Measurements from ENCODE around the gene BCL2L2. TPM values are rescaled to one million over a fixed set of nuclear protein-coding genes. Genes with fewer than 3 reads are reported as not detected.
"Not testable (repeated sequence)": the region's sequence is repeated elsewhere in the genome, so short reads cannot be mapped to it uniquely, and the experiment has no call there.

Gene BCL2L2
- total RNA-seq = 49.2 TPM

- Histone ChIP-seq H3K4me1 (peaks cover 19 to 23% of the 10 kb centered on the region in 2 donors), H3K36me3 (peaks cover 10 to 32% of the 10 kb centered on the region in 2 donors), H3K4me3 (peak within 1 kb of the TSS; percentile 75 to 82), H3K27me3 (no peaks in the 10 kb centered on the region), H3K9me3 (no peaks in the 10 kb centered on the region), H3K27ac (peak within 1 kb of the TSS; percentile 92 to 96)
- peak; percentile 70 to 97 for DNase-seq (ENCODE audit: low spot score in 2 of 2)
- intact Hi-C loops (cut with DNase I) = loop anchor here (1.0 to 10.0 kb wide), 4 partner anchors 14 to 838 kb away; partner anchors contain the start of genes EMC9, MMP14, PRMT5 and PSME2
- TF ChIP-seq CTCF (IDR thresholded peaks at IDR 0.05) = no peak
Observed at GRCh38 chr14:23306412-23307145, at the start of gene BCL2L2. Gene BCL2L2, plus strand, starts transcription at chr14:23306833. Its CDS starts 935 bp downstream, at chr14:23307768.

- Histone ChIP-seq H3K36me3 (no peaks in the 10 kb centered on the region), H3K27me3 (no peaks in the 10 kb centered on the region), H3K4me1 (no peaks in the 10 kb centered on the region), H3K27ac (no peak overlapping the region), H3K9me3 (no peaks in the 10 kb centered on the region), H3K4me3 (no peak overlapping the region)
- intact Hi-C loops (cut with DNase I) = no loop called here
- TF ChIP-seq CTCF (IDR thresholded peaks at IDR 0.05) = no peak
- no peak for DNase-seq (ENCODE audit: low spot score in 2 of 2)
Observed at GRCh38 chr14:23258256-23258655, 48.4 kb upstream of the BCL2L2 start.

GRCh38 chr14:23259426-23259825, 47.2 kb upstream of the BCL2L2 start:
- H3K4me3 ChIP-seq = no peak overlapping the region
- no peak for DNase-seq (ENCODE audit: low spot score in 2 of 2)
- no peaks in the 10 kb centered on the region for H3K4me1 ChIP-seq
- no peaks in the 10 kb centered on the region for H3K27me3 ChIP-seq
- no peak for TF ChIP-seq CTCF (IDR thresholded peaks at IDR 0.05)
- H3K27ac ChIP-seq = no peak overlapping the region
- no peaks in the 10 kb centered on the region for H3K9me3 ChIP-seq
- no peaks in the 10 kb centered on the region for H3K36me3 ChIP-seq
- intact Hi-C loops (cut with DNase I) = no loop called here

GRCh38 chr14:23260849-23261248, 45.8 kb upstream of the BCL2L2 start:
- H3K27me3 ChIP-seq; H3K36me3 ChIP-seq; H3K9me3 ChIP-seq; H3K4me1 ChIP-seq; H3K27ac ChIP-seq; DNase-seq (ENCODE audit: low spot score in 2 of 2); intact Hi-C loops (cut with DNase I); H3K4me3 ChIP-seq: not testable (repeated sequence)

GRCh38 chr14:23269193-23269592, 37.4 kb upstream of the BCL2L2 start:
- H3K36me3 ChIP-seq = no peaks in the 10 kb centered on the region
- no peaks in the 10 kb centered on the region for H3K9me3 ChIP-seq
- no peaks in the 10 kb centered on the region for H3K27me3 ChIP-seq
- no peak overlapping the region for H3K4me3 ChIP-seq
- DNase-seq (ENCODE audit: low spot score in 2 of 2) = no peak
- intact Hi-C loops (cut with DNase I) = no loop called here
- no peaks in the 10 kb centered on the region for H3K4me1 ChIP-seq
- TF ChIP-seq CTCF (IDR thresholded peaks at IDR 0.05) = no peak
- no peak overlapping the region for H3K27ac ChIP-seq

GRCh38 chr14:23275412-23275811, 31.2 kb upstream of the BCL2L2 start:
- H3K36me3 ChIP-seq = peaks cover 9 to 12% of the 10 kb centered on the region in 2 donors
- H3K4me1 ChIP-seq = no peaks in the 10 kb centered on the region
- intact Hi-C loops (cut with DNase I) = no loop called here
- no peak overlapping the region for H3K4me3 ChIP-seq
- H3K27ac ChIP-seq = no peak overlapping the region
- no peaks in the 10 kb centered on the region for H3K9me3 ChIP-seq
- DNase-seq (ENCODE audit: low spot score in 2 of 2) = no peak
- no peak for TF ChIP-seq CTCF (IDR thresholded peaks at IDR 0.05)
- H3K27me3 ChIP-seq = no peaks in the 10 kb centered on the region
